CD4-positive, alpha-beta memory T cell (primary cell): ENCODE results near the gene CCDC175. TPM values are rescaled to one million over a fixed set of nuclear protein-coding genes. Genes with fewer than 3 reads are reported as not detected.

Experiments used
- CTCF ChIA-PET: fragments of 350-600 bp; sonication (Branson Sonifier 250); formaldehyde crosslinking; loops from one replicate; lab custom pipeline; 2021; ENCODE audit warnings: inconsistent platforms; ENCODE audit not compliant: partially characterized antibody; lab: Charles Lee
- POLR2A ChIA-PET: fragments of 350-600 bp; sonication (Branson Sonifier 250); formaldehyde crosslinking; loops from one replicate; lab custom pipeline; 2021; ENCODE audit not compliant: partially characterized antibody; lab: Charles Lee
- DNase-seq, 5 donors: peaks; one replicate each; pipeline versions ENCODE4 v3.0.0 to v3.0.0-alpha.2; 2020 to 2022; ENCODE audit warnings: mixed read lengths in 1 of 5
- H3K27ac ChIP-seq: one replicate; pipeline ENCODE4 v1.7.0; 2013; ENCODE audit warnings: low read depth, low read length
- H3K27me3 ChIP-seq: 2 replicates; pipeline ENCODE4 v1.7.0; 2013; ENCODE audit warnings: mild to moderate bottlenecking, low read length, moderate library complexity; ENCODE audit not compliant: insufficient read depth
- H3K36me3 ChIP-seq: 2 replicates; pipeline ENCODE4 v1.7.0; 2013; ENCODE audit warnings: mild to moderate bottlenecking, low read length, moderate library complexity; ENCODE audit not compliant: insufficient read depth
- H3K4me1 ChIP-seq: 2 replicates; pipeline ENCODE4 v1.7.0; 2013; ENCODE audit warnings: mild to moderate bottlenecking, low read length, moderate library complexity; ENCODE audit not compliant: insufficient read depth
- H3K4me3 ChIP-seq, 2 donors: one replicate each; pipeline ENCODE4 v1.7.0; 2013; ENCODE audit warnings: low read length in 2 of 2, mild to moderate bottlenecking in 1 of 2
- H3K9me3 ChIP-seq, 2 donors: one replicate each; pipeline ENCODE4 v1.7.0; 2013; ENCODE audit warnings: low read length in 2 of 2, control low read depth in 1 of 2; ENCODE audit not compliant: control insufficient read depth in 1 of 2
- H3K27ac Mint-ChIP-seq, 7 donors: one replicate each; pipeline ENCODE4 v1.8.0; 2020 to 2021; ENCODE audit warnings: mixed read lengths in 7 of 7, mild to moderate bottlenecking in 6 of 7, inconsistent platforms in 3 of 7, moderate library complexity in 3 of 7
- H3K27me3 Mint-ChIP-seq, 2 donors: one replicate each; pipeline ENCODE4 v1.8.0; 2020 to 2021; ENCODE audit warnings: mixed read lengths in 2 of 2
- H3K36me3 Mint-ChIP-seq, 2 donors: one replicate each; pipeline ENCODE4 v1.8.0; 2020 to 2021; ENCODE audit warnings: mixed read lengths in 2 of 2, inconsistent platforms in 1 of 2, mild to moderate bottlenecking in 1 of 2
- H3K4me1 Mint-ChIP-seq, 4 donors: one replicate each; pipeline ENCODE4 v1.8.0; 2020 to 2021; ENCODE audit warnings: mixed read lengths in 4 of 4, mild to moderate bottlenecking in 1 of 4
- H3K4me3 Mint-ChIP-seq, 8 donors: one replicate each; pipeline ENCODE4 v1.8.0; 2020 to 2021; ENCODE audit warnings: mixed read lengths in 8 of 8, mild to moderate bottlenecking in 7 of 8, moderate library complexity in 6 of 8, inconsistent platforms in 3 of 8
- H3K9me3 Mint-ChIP-seq, 8 donors: one replicate each; pipeline ENCODE4 v1.8.0; 2020 to 2021; ENCODE audit warnings: mixed read lengths in 8 of 8, mild to moderate bottlenecking in 5 of 8, inconsistent platforms in 3 of 8, moderate library complexity in 1 of 8
- intact Hi-C: fragments of 100-400 bp; cut with micrococcal nuclease; formaldehyde crosslinking; loops from one replicate; pipeline ENCODE4 v1.15.1; 2023
- polyA plus RNA-seq, 2 donors: library from polyadenylated mRNA; unstranded; fragments of 300-500 nt; fragmentation: Illumina TruSeq; gene quantifications; one replicate each; pipeline ENCODE4 v1.2.3, GENCODE V29; 2021
- total RNA-seq, 2 experiments: library from RNA; stranded (reverse); gene quantifications; one replicate each; pipeline ENCODE4 v1.2.3, GENCODE V29; 2021

Gene CCDC175
- total and polyA plus RNA-seq, 4 experiments from 2014 or later: not detected

DNA sequence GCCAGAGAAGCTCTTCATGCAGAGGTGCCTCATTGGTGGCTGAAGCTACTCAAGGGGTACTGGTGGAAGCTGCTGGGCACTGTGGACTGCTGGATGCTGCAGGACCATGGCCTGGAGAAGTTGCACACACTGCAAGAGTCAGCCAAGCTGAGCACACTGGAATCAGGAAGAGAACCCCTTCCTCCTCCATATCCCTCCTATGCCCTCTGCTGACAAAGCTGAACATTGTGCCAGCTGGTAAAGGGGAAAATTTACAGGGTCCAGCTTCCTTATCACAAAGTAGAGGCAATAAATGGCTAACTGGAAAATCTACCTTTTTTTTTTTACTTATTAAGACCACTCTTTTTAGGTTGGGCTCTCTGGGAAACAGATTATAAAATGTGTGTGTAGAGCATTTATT is 6.5 kb downstream of the CCDC175 start:
- H3K9me3 ChIP-seq: no peaks in the 10 kb centered on the region
- ChIA-PET POLR2A (no interaction called here), CTCF (interaction anchor here (1.4 kb wide), 1 partner anchor 443 kb away, joined by 3 read pairs; no protein-coding TSS in a partner anchor)
- no peaks in the 10 kb centered on the region for H3K4me1 ChIP-seq
- H3K27ac ChIP-seq: no peak overlapping the region
- no peak overlapping the region for H3K4me3 Mint-ChIP-seq
- intact Hi-C loops: no loop called here
- peaks cover 10 to 12% of the 10 kb centered on the region in 2 donors for H3K27me3 Mint-ChIP-seq
- DNase-seq: no peak
- H3K36me3 Mint-ChIP-seq: no peaks in the 10 kb centered on the region
- no peaks in the 10 kb centered on the region for H3K27me3 ChIP-seq
- H3K4me3 ChIP-seq: no peak overlapping the region
- no peak overlapping the region for H3K27ac Mint-ChIP-seq
- H3K36me3 ChIP-seq: no peaks in the 10 kb centered on the region
- H3K9me3 Mint-ChIP-seq: no peaks in the 10 kb centered on the region
- H3K4me1 Mint-ChIP-seq: no peaks in the 10 kb centered on the region

DNA sequence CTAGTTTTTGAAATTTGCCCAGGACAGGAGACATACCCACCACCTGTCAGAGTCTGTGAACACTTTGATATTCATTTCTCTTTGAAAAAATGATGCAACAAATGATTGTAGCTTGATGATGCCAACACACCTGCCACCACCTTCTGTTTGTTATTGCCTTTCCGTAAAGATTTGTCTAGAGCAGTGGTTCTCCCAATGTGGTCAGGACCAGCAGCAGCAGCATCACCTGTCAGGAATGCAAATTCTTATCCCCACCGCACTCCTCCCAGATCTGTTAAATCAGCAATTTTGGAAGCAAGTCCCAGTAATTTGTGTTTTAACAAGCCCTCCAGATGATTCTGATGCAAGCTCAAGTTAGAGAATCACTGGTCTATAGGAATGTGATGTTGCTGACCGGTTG is 9.9 kb downstream of the CCDC175 start:
- no peaks in the 10 kb centered on the region for H3K9me3 ChIP-seq
- Mint-ChIP-seq H3K27ac (no peak overlapping the region), H3K27me3 (peaks cover 11 to 13% of the 10 kb centered on the region in 2 donors), H3K9me3 (no peaks in the 10 kb centered on the region), H3K36me3 (no peaks in the 10 kb centered on the region), H3K4me3 (no peak overlapping the region), H3K4me1 (no peaks in the 10 kb centered on the region)
- ChIA-PET CTCF (interaction anchor here (5.2 kb wide), 1 partner anchor 11 kb away, joined by 31 read pairs; the partner anchor contains the start of gene CCDC175), POLR2A (no interaction called here)
- no peak for DNase-seq
- H3K27ac ChIP-seq: no peak overlapping the region
- no peaks in the 10 kb centered on the region for H3K27me3 ChIP-seq
- H3K4me3 ChIP-seq: no peak overlapping the region
- intact Hi-C loops: no loop called here
- no peaks in the 10 kb centered on the region for H3K4me1 ChIP-seq
- no peaks in the 10 kb centered on the region for H3K36me3 ChIP-seq

DNA sequence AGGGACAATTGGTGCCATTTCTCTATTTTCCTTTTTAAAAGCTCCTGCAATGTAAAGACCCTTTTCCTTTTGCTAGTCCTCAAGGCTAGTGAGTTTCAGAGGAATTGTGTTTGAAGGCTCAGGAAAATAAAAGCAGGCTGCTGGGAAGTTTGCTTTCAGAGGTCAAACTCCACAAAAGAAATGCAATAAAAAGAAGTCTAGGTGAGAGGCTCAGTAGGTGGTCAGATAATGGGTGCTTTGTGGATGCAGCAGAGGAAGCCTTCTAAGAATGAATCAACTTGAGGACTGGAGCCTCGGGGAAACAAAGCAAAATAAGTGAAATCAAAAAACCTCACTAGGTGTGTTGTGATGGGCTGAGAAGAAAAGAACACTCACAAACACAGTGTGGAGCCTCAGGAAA is 10.3 kb downstream of the CCDC175 start:
- Mint-ChIP-seq H3K27ac (no peak overlapping the region), H3K36me3 (no peaks in the 10 kb centered on the region), H3K4me3 (no peak overlapping the region), H3K4me1 (no peaks in the 10 kb centered on the region), H3K9me3 (no peaks in the 10 kb centered on the region), H3K27me3 (peaks cover 11 to 13% of the 10 kb centered on the region in 2 donors)
- no peak overlapping the region for H3K27ac ChIP-seq
- intact Hi-C loops: no loop called here
- no peak overlapping the region for H3K4me3 ChIP-seq
- no peaks in the 10 kb centered on the region for H3K9me3 ChIP-seq
- POLR2A ChIA-PET: no interaction called here
- no peak for DNase-seq
- H3K27me3 ChIP-seq: no peaks in the 10 kb centered on the region
- CTCF ChIA-PET: interaction anchor here (5.2 kb wide), 1 partner anchor 11 kb away, joined by 31 read pairs; the partner anchor contains the start of gene CCDC175
- no peaks in the 10 kb centered on the region for H3K4me1 ChIP-seq
- H3K36me3 ChIP-seq: no peaks in the 10 kb centered on the region

DNA sequence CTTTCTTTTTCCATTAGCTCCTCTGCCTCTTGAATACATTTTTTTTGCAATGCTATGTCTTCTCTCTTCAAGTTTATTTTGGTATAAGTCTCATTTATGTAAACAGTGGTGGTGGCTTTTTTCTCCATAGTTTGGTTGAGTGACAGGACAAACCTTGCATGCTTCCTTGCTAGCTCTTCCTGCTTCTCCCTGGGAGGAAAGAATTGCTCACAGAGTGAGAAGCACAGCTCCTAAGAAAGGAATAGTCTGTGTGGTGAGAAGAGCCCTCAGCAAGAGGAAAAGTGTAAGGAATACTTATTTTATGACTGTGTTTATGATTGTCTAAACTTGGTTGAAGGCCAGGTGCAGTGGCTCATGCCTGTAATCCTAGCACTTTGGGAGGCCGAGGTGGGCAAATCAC is 11.5 kb downstream of the CCDC175 start:
- Histone ChIP-seq H3K9me3 (no peaks in the 10 kb centered on the region), H3K36me3 (no peaks in the 10 kb centered on the region), H3K27ac (no peak overlapping the region), H3K4me3 (no peak overlapping the region), H3K4me1 (no peaks in the 10 kb centered on the region), H3K27me3 (no peaks in the 10 kb centered on the region)
- no peaks in the 10 kb centered on the region for H3K4me1 Mint-ChIP-seq
- ChIA-PET POLR2A (no interaction called here), CTCF (interaction anchor here (5.2 kb wide), 1 partner anchor 13 kb away, joined by 31 read pairs; the partner anchor contains the start of gene CCDC175)
- no peak for DNase-seq
- H3K27ac Mint-ChIP-seq: no peak overlapping the region
- no peaks in the 10 kb centered on the region for H3K9me3 Mint-ChIP-seq
- no peak overlapping the region for H3K4me3 Mint-ChIP-seq
- intact Hi-C loops: no loop called here
- peaks cover 11 to 12% of the 10 kb centered on the region in 2 donors for H3K27me3 Mint-ChIP-seq
- H3K36me3 Mint-ChIP-seq: no peaks in the 10 kb centered on the region

DNA sequence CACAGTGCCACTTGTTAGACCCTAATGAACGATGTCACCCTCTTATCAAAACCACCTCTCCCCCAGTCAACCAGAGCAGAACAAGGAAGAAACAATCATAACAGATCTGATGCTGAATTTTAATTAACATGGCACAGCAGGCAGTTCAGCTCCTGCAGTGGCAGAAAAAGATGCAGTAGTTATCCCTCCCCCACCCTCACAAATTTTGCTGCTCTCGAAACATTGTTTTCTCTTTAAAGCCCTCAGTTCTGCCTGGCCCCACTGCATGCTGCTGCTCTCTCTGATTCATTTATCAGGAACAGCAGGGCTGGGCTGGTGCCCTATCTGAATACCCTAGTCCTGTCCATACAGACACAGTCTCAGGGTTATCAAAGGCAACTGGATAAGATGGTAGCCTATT is 12.2 kb downstream of the CCDC175 start:
- Histone ChIP-seq H3K9me3 (no peaks in the 10 kb centered on the region), H3K27ac (no peak overlapping the region), H3K4me1 (no peaks in the 10 kb centered on the region), H3K27me3 (no peaks in the 10 kb centered on the region), H3K4me3 (no peak overlapping the region), H3K36me3 (no peaks in the 10 kb centered on the region)
- Mint-ChIP-seq H3K27ac (no peak overlapping the region), H3K4me3 (no peak overlapping the region), H3K9me3 (no peaks in the 10 kb centered on the region), H3K27me3 (peaks cover 9 to 12% of the 10 kb centered on the region in 2 donors), H3K4me1 (no peaks in the 10 kb centered on the region), H3K36me3 (no peaks in the 10 kb centered on the region)
- ChIA-PET CTCF (no interaction called here), POLR2A (no interaction called here)
- intact Hi-C loops: no loop called here
- DNase-seq: no peak

DNA sequence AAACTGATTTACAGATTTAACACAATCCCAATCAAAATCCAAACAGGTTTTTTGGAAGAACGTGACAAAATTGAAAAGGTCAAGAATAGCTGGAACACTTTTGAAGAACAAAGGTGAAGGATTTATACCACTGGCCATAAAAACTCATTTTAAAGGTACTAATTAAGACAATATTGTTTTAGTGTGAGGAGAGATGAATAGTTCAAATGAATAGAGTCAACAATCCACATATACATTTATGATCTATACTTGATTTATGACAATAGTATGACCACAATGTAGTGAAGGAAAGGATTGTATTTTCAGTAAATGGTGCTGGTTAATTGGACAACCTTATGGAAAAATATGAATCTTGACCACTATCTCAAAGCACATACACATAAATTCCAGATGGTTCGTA is 29.3 kb downstream of the CCDC175 start:
- Histone ChIP-seq H3K27ac (no peak overlapping the region), H3K27me3 (no peaks in the 10 kb centered on the region), H3K4me1 (no peaks in the 10 kb centered on the region), H3K9me3 (no peaks in the 10 kb centered on the region), H3K4me3 (no peak overlapping the region), H3K36me3 (no peaks in the 10 kb centered on the region)
- Mint-ChIP-seq H3K4me1 (no peaks in the 10 kb centered on the region), H3K27ac (no peak overlapping the region), H3K4me3 (no peak overlapping the region), H3K36me3 (no peaks in the 10 kb centered on the region), H3K9me3 (peaks cover 0 to 4% (median 0%) of the 10 kb centered on the region in 8 donors), H3K27me3 (peaks cover 8 to 14% of the 10 kb centered on the region in 2 donors)
- intact Hi-C loops: no loop called here
- CTCF ChIA-PET: interaction anchor here (1.1 kb wide), 1 partner anchor 29 kb away, joined by 3 read pairs; the partner anchor contains the start of gene CCDC175
- POLR2A ChIA-PET: no interaction called here
- no peak for DNase-seq

DNA sequence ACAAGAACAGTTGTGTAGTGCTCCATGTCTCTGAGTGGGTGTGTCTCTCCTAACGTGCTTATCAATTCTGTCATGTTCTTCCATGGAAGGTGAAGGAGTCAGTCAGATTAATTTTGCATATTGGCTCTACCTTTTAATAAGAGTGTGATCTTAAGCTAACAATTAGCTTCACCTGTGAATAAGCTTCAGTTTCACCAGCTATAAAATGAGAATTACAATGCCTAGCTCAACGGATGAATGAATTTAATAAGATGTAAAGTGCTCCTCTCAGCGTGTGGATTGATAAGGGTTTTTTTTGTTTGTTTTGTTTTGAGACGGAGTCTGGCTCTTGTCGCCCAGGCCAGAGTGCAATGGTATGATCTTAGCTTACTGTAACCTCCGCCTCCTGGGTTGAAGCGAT is 32.7 kb downstream of the CCDC175 start:
- ChIA-PET POLR2A (no interaction called here), CTCF (interaction anchor here (1.7 kb wide), 1 partner anchor 34 kb away, joined by 4 read pairs; no protein-coding TSS in a partner anchor)
- no peak overlapping the region for H3K27ac ChIP-seq
- Mint-ChIP-seq H3K27ac (no peak overlapping the region), H3K9me3 (peaks cover 0 to 2% (median 0%) of the 10 kb centered on the region in 8 donors), H3K4me1 (no peaks in the 10 kb centered on the region), H3K27me3 (peaks cover 10 to 14% of the 10 kb centered on the region in 2 donors), H3K36me3 (no peaks in the 10 kb centered on the region), H3K4me3 (no peak overlapping the region)
- no peaks in the 10 kb centered on the region for H3K27me3 ChIP-seq
- intact Hi-C loops: no loop called here
- H3K4me1 ChIP-seq: no peaks in the 10 kb centered on the region
- no peak for DNase-seq
- H3K36me3 ChIP-seq: no peaks in the 10 kb centered on the region
- H3K9me3 ChIP-seq: no peaks in the 10 kb centered on the region
- H3K4me3 ChIP-seq: no peak overlapping the region
